Parathyroid adenoma (tissue), 2 donors: ENCODE data around the gene NXN.
"Not testable (repeated sequence)": the region's sequence is repeated elsewhere in the genome, so short reads cannot be mapped to it uniquely, and the experiment has no call there.

ENCODE experiments used
- H2AFZ ChIP-seq: fragments of 300-600 bp; sonication (generic); one replicate; pipeline ENCODE4 v1.7.0; 2017; ENCODE audit warnings: antibody characterized with exemption, mild to moderate bottlenecking
- H3K27ac ChIP-seq: fragments of 300-600 bp; sonication (generic); one replicate; pipeline ENCODE4 v1.7.0; 2017
- H3K27me3 ChIP-seq: fragments of 300-600 bp; sonication (generic); one replicate; pipeline ENCODE4 v1.7.0; 2017; ENCODE audit warnings: low read length; ENCODE audit not compliant: control insufficient read depth, insufficient read depth
- H3K36me3 ChIP-seq: fragments of 300-600 bp; sonication (generic); one replicate; pipeline ENCODE4 v1.7.0; 2017; ENCODE audit warnings: low read length; ENCODE audit not compliant: control insufficient read depth, insufficient read depth
- H3K4me1 ChIP-seq: fragments of 300-600 bp; sonication (generic); one replicate; pipeline ENCODE4 v1.7.0; 2017; ENCODE audit warnings: control low read depth
- H3K4me2 ChIP-seq: fragments of 300-600 bp; sonication (generic); one replicate; pipeline ENCODE4 v1.7.0; 2017; ENCODE audit warnings: low read length
- H3K4me3 ChIP-seq: fragments of 300-600 bp; sonication (generic); one replicate; pipeline ENCODE4 v1.7.0; 2017; ENCODE audit warnings: low read depth, low read length
- H3K79me2 ChIP-seq: fragments of 300-600 bp; sonication (generic); one replicate; pipeline ENCODE4 v1.7.0; 2017; ENCODE audit warnings: control low read depth
- H3K9ac ChIP-seq: fragments of 300-600 bp; sonication (generic); one replicate; pipeline ENCODE4 v1.7.0; 2017; ENCODE audit warnings: mild to moderate bottlenecking
- H3K9me3 ChIP-seq: fragments of 300-600 bp; sonication (generic); one replicate; pipeline ENCODE4 v1.7.0; 2017; ENCODE audit warnings: low read length; ENCODE audit not compliant: control insufficient read depth
- TF ChIP-seq, protein P1 (sequence below): fragments of 300-600 bp; sonication (generic); IDR thresholded peaks from one replicate; pipeline ENCODE4 v1.7.0; 2017; ENCODE audit warnings: antibody characterized with exemption, mild to moderate bottlenecking
- donor health status: primary hyperparathyroidism.

The NXN gene

GRCh38 chr17:835263-835662 lies 144.3 kb downstream of the NXN start:
- H3K36me3 ChIP-seq: no peaks in the 10 kb centered on the region
- no peak overlapping the region for H3K9ac ChIP-seq
- H3K4me2 ChIP-seq: no peak overlapping the region
- H3K27ac ChIP-seq: no peak overlapping the region
- H3K4me3 ChIP-seq: no peak overlapping the region
- H3K27me3 ChIP-seq: no peaks in the 10 kb centered on the region
- no peaks in the 10 kb centered on the region for H3K4me1 ChIP-seq
- H3K79me2 ChIP-seq: no peaks in the 10 kb centered on the region
- H3K9me3 ChIP-seq: no peaks in the 10 kb centered on the region
- TF ChIP-seq, protein P1, sequence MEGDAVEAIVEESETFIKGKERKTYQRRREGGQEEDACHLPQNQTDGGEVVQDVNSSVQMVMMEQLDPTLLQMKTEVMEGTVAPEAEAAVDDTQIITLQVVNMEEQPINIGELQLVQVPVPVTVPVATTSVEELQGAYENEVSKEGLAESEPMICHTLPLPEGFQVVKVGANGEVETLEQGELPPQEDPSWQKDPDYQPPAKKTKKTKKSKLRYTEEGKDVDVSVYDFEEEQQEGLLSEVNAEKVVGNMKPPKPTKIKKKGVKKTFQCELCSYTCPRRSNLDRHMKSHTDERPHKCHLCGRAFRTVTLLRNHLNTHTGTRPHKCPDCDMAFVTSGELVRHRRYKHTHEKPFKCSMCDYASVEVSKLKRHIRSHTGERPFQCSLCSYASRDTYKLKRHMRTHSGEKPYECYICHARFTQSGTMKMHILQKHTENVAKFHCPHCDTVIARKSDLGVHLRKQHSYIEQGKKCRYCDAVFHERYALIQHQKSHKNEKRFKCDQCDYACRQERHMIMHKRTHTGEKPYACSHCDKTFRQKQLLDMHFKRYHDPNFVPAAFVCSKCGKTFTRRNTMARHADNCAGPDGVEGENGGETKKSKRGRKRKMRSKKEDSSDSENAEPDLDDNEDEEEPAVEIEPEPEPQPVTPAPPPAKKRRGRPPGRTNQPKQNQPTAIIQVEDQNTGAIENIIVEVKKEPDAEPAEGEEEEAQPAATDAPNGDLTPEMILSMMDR: no peak
- no peak overlapping the region for H2AFZ ChIP-seq

DNA sequence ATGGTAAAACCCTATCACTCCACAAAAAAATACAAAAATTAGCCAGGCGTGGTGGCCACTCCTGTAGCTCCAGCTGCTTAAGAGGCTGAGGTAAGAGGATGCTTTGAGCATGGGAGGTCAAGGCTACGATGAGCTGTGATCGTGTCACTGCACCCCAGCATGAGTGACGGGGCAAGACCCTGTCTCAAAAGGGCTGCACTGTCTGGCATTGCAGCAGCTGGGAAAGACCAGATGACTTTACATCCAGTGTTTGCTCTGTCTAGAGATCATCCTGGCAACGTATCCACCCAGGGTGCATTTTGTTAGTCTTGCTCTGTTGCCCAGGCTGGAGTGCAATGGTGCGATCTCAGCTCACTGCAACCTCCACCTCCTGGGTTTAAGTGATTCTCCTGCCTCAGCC lies 145.4 kb downstream of the NXN start:
- TF ChIP-seq, protein P1: no peak
- Histone ChIP-seq H3K27me3 (no peaks in the 10 kb centered on the region), H3K9me3 (no peaks in the 10 kb centered on the region), H3K27ac (no peak overlapping the region), H3K4me1 (no peaks in the 10 kb centered on the region), H2AFZ (no peak overlapping the region), H3K4me3 (no peak overlapping the region), H3K9ac (no peak overlapping the region), H3K4me2 (no peak overlapping the region), H3K36me3 (no peaks in the 10 kb centered on the region), H3K79me2 (no peaks in the 10 kb centered on the region)

- H3K36me3 ChIP-seq: no peaks in the 10 kb centered on the region
- H3K79me2 ChIP-seq: no peaks in the 10 kb centered on the region
- H2AFZ ChIP-seq: no peak overlapping the region
- TF ChIP-seq, protein P1: no peak
- H3K4me3 ChIP-seq: no peak overlapping the region
- H3K27me3 ChIP-seq: no peaks in the 10 kb centered on the region
- no peak overlapping the region for H3K9ac ChIP-seq
- H3K4me1 ChIP-seq: no peaks in the 10 kb centered on the region
- H3K9me3 ChIP-seq: no peaks in the 10 kb centered on the region
- no peak overlapping the region for H3K27ac ChIP-seq
- H3K4me2 ChIP-seq: no peak overlapping the region
Measured at GRCh38 chr17:830950-831349, 148.6 kb downstream of the NXN start.

DNA sequence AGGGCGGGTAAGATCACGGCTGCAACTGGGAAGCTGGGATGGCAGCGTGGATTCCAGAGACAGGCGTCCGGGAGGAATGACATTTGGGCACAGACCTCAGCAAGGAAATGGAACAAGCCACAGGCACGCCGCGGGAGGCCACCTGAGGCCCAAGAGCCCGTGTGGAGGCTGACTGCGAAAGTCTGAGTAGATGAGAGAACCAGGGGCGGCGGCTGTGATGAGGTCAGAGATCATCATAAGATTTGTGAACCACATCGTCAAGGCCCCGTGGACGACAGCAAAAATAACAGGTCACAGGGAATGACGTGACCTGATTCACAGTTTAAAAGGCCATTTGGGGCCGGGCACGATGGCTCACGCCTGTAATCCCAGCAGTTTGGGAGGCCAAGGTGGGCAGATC lies 149.2 kb downstream of the NXN start:
- H3K4me1 ChIP-seq: no peaks in the 10 kb centered on the region
- no peaks in the 10 kb centered on the region for H3K79me2 ChIP-seq
- H3K36me3 ChIP-seq: no peaks in the 10 kb centered on the region
- H3K4me2 ChIP-seq: no peak overlapping the region
- no peak overlapping the region for H3K27ac ChIP-seq
- H3K9ac ChIP-seq: no peak overlapping the region
- H3K9me3 ChIP-seq: no peaks in the 10 kb centered on the region
- H3K27me3 ChIP-seq: no peaks in the 10 kb centered on the region
- no peak overlapping the region for H2AFZ ChIP-seq
- H3K4me3 ChIP-seq: no peak overlapping the region
- TF ChIP-seq, protein P1: no peak

- not testable (repeated sequence) for H3K27me3 ChIP-seq, H3K4me1 ChIP-seq, H3K9me3 ChIP-seq, H3K27ac ChIP-seq, H3K79me2 ChIP-seq, H3K4me2 ChIP-seq, H2AFZ ChIP-seq, H3K36me3 ChIP-seq, H3K4me3 ChIP-seq, H3K9ac ChIP-seq
Measured at GRCh38 chr17:829614-830013, 150.0 kb downstream of the NXN start.
